PC-9 (cell line): ENCODE measurements around the gene LNX1. TPM values are rescaled to one million over a fixed set of nuclear protein-coding genes. Genes with fewer than 3 reads are reported as not detected.

ENCODE experiments used
- BruUV-seq: library from RNA; stranded (reverse); fragments of 400-500 nt; replicated peaks from 2 replicates; lab custom pipeline; 2021; lab: Mats Ljungman, UMichigan
- CTCF ChIA-PET: fragments of 300-600 bp; sonication (Branson Sonifier 250); formaldehyde crosslinking; loops from one replicate; lab custom pipeline; 2022; ENCODE audit warnings: antibody characterized with exemption; lab: Charles Lee
- POLR2A ChIA-PET: fragments of 300-600 bp; sonication (Branson Sonifier 250); formaldehyde crosslinking; loops from one replicate; lab custom pipeline; 2022; ENCODE audit warnings: antibody characterized with exemption; ENCODE audit not compliant: unreplicated experiment; lab: Charles Lee
- DNase-seq, 2 experiments: peaks; one replicate each; pipeline versions ENCODE4 v3.0.0 to v3.0.0-alpha.2; 2015 to 2022; ENCODE audit warnings: mixed read lengths in 1 of 2
- H2AFZ ChIP-seq: fragments of 200-600 bp; sonication (generic); 2 replicates; pipeline ENCODE4 v1.8.1; 2017; ENCODE audit warnings: antibody characterized with exemption
- H3F3A ChIP-seq: fragments of 200-600 bp; sonication (generic); 2 replicates; pipeline ENCODE4 v1.8.1; 2017; ENCODE audit warnings: antibody characterized with exemption, mild to moderate bottlenecking, low read depth; ENCODE audit not compliant: insufficient read depth
- H3K27ac ChIP-seq: fragments of 200-600 bp; sonication (generic); 2 replicates; pipeline ENCODE4 v1.6.1; 2016; ENCODE audit warnings: mixed run types
- H3K27me3 ChIP-seq: fragments of 200-600 bp; sonication (generic); 2 replicates; pipeline ENCODE4 v1.6.1; 2016; ENCODE audit warnings: low read depth, mixed run types; ENCODE audit not compliant: insufficient read depth
- H3K36me3 ChIP-seq: fragments of 200-600 bp; sonication (generic); 2 replicates; pipeline ENCODE4 v1.6.1; 2016; ENCODE audit warnings: low read depth, mixed run types
- H3K4me1 ChIP-seq: fragments of 200-600 bp; sonication (generic); replicated peaks from 2 replicates; pipeline ENCODE4 v1.6.1; 2016; ENCODE audit warnings: mixed run types; ENCODE audit not compliant: insufficient read depth
- H3K4me2 ChIP-seq: fragments of 200-600 bp; sonication (generic); 2 replicates; pipeline ENCODE4 v1.6.1; 2017; ENCODE audit warnings: mixed run types
- H3K4me3 ChIP-seq: fragments of 200-600 bp; sonication (generic); 2 replicates; pipeline ENCODE4 v1.6.1; 2016; ENCODE audit warnings: mixed run types
- H3K79me2 ChIP-seq: fragments of 200-600 bp; sonication (generic); 2 replicates; pipeline ENCODE4 v1.6.1; 2017; ENCODE audit warnings: low read depth, mixed run types
- H3K9me2 ChIP-seq: fragments of 200-600 bp; sonication (generic); 2 replicates; pipeline ENCODE4 v1.8.1; 2017; ENCODE audit warnings: mild to moderate bottlenecking; ENCODE audit not compliant: insufficient read depth
- H3K9me3 ChIP-seq: fragments of 200-600 bp; sonication (generic); 2 replicates; pipeline ENCODE4 v1.8.1; 2016; ENCODE audit warnings: low read depth; ENCODE audit not compliant: insufficient read depth
- H4K20me1 ChIP-seq: fragments of 200-600 bp; sonication (generic); 2 replicates; pipeline ENCODE4 v1.8.1; 2017; ENCODE audit not compliant: insufficient read depth
- CTCF ChIP-seq: fragments of 200-600 bp; sonication (generic); conservative IDR thresholded peaks from 2 replicates; pipeline ENCODE4 v1.6.1; 2017; ENCODE audit warnings: mixed run types, antibody characterized with exemption, mild to moderate bottlenecking, moderate library complexity
- EZH2 ChIP-seq: fragments of 200-600 bp; sonication (generic); IDR thresholded peaks from 2 replicates; pipeline ENCODE4 v1.8.0; 2017; ENCODE audit warnings: antibody characterized with exemption, low read depth
- intact Hi-C: fragments of 100-400 bp; cut with micrococcal nuclease; formaldehyde crosslinking; loops from one replicate; pipeline ENCODE4 v1.10.0; 2022; ENCODE audit not compliant: unreplicated experiment
- total RNA-seq: library from RNA; stranded (reverse); gene quantifications from 2 replicates; pipeline ENCODE4 v1.2.3, GENCODE V29; 2021

Gene LNX1
- total RNA-seq, 1 experiment from 2014 or later = 3.4 TPM

GRCh38 chr4:53629296-53629695 lies 38.0 kb upstream of the LNX1 start:
- no peaks in the 10 kb centered on the region for H3K9me2 ChIP-seq
- POLR2A ChIA-PET = no interaction called here
- CTCF ChIA-PET = no interaction called here
- intact Hi-C loops = no loop called here
- no TSS peak for BruUV-seq
- no peak overlapping the region for H2AFZ ChIP-seq
- no peaks in the 10 kb centered on the region for H3F3A ChIP-seq
- no peak overlapping the region for H3K27ac ChIP-seq
- H3K4me3 ChIP-seq = no peak overlapping the region
- DNase-seq = no peak
- no peak overlapping the region for H3K4me2 ChIP-seq
- H3K36me3 ChIP-seq = no peaks in the 10 kb centered on the region
- TF ChIP-seq CTCF (no peak), EZH2 (no peak)
- no peaks in the 10 kb centered on the region for H3K4me1 ChIP-seq
- no peaks in the 10 kb centered on the region for H4K20me1 ChIP-seq
- H3K9me3 ChIP-seq = no peaks in the 10 kb centered on the region
- H3K79me2 ChIP-seq = no peaks in the 10 kb centered on the region
- H3K27me3 ChIP-seq = no peaks in the 10 kb centered on the region

GRCh38 chr4:53626491-53626890 lies 35.2 kb upstream of the LNX1 start:
- CTCF ChIA-PET = no interaction called here
- no TSS peak for BruUV-seq

GRCh38 chr4:53625888-53626287 lies 34.6 kb upstream of the LNX1 start:
- BruUV-seq = no TSS peak
- Histone ChIP-seq H3K9me3 (no peaks in the 10 kb centered on the region), H4K20me1 (no peaks in the 10 kb centered on the region), H3K4me3 (no peak overlapping the region), H3K27me3 (no peaks in the 10 kb centered on the region), H3K27ac (no peak overlapping the region), H3K9me2 (no peaks in the 10 kb centered on the region), H3K79me2 (no peaks in the 10 kb centered on the region), H3K36me3 (no peaks in the 10 kb centered on the region), H3K4me1 (no peaks in the 10 kb centered on the region), H3K4me2 (no peak overlapping the region), H2AFZ (no peak overlapping the region), H3F3A (no peaks in the 10 kb centered on the region)
- POLR2A ChIA-PET = no interaction called here
- intact Hi-C loops = no loop called here
- CTCF ChIA-PET = no interaction called here
- no peak for DNase-seq
- no peak for TF ChIP-seq EZH2
- no peak for TF ChIP-seq CTCF

More at GRCh38 chr4:53626491-53626890, 35.2 kb upstream of the LNX1 start:
- no peaks in the 10 kb centered on the region for H3K4me1 ChIP-seq
- H3K4me3 ChIP-seq = no peak overlapping the region
- no peak for DNase-seq
- H3K27ac ChIP-seq = no peak overlapping the region
- H3K9me2 ChIP-seq = no peaks in the 10 kb centered on the region
- no peak overlapping the region for H3K4me2 ChIP-seq
- no peaks in the 10 kb centered on the region for H3K9me3 ChIP-seq
- intact Hi-C loops = no loop called here
- no peak overlapping the region for H2AFZ ChIP-seq
- POLR2A ChIA-PET = no interaction called here
- no peaks in the 10 kb centered on the region for H3K27me3 ChIP-seq
- H3K36me3 ChIP-seq = no peaks in the 10 kb centered on the region
- no peaks in the 10 kb centered on the region for H3K79me2 ChIP-seq
- TF ChIP-seq EZH2 (no peak), CTCF (no peak)
- H3F3A ChIP-seq = no peaks in the 10 kb centered on the region
- no peaks in the 10 kb centered on the region for H4K20me1 ChIP-seq
